HL-60/S4 treated with phorbol 12-myristate 13-acetate at 8.2 ng/mL for 4 days and 3 days (cell line): ENCODE measurements around the gene ARID2.

ENCODE experiments used
- in situ Hi-C: fragments of 300-500 bp; cut with MboI; formaldehyde crosslinking; loops from 2 replicates; pipeline ENCODE4 v1.15.0; 2022; ENCODE audit warnings: low sequenced_read_pairs

The ARID2 gene

DNA sequence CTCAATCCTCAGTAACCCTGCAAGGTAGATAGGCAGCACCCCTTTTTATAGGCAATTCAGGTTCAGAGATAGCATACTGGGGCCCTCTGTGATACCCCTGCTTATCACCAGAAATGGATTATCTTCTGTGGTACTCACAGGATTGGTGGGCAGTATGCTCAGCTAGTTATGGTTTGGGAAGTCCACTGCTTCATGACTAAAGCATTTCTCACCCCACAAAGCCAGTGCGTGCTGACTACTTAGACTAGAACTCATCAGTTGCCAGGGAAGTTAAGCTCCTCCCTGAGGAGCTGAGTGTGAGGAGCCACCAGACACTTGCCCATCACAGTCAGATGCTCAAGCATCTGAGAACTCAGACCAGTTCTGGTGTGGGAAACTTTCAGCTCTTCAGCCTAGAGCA, 184.6 kb downstream of the ARID2 start:
- in situ Hi-C loops: no loop called here

DNA sequence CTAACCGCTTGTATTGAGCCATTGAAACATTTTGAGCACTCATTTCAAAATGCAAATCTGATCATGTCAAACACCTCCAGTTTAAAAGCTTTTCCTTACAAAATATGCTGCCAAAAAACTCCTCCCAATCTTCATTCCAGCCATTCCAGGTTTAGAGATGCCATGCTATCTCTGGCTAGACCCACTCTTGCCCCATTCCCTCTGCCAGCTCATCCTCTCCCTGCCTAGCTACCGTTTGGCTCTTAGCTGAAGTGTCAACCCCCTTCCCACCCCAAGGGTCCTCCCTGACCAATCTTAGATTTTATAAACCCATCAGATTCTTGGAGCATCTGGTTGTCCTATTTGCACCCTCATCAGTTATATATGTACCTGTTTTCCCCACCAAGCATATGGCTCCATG, 185.9 kb downstream of the ARID2 start:
- in situ Hi-C loops: no loop called here

DNA sequence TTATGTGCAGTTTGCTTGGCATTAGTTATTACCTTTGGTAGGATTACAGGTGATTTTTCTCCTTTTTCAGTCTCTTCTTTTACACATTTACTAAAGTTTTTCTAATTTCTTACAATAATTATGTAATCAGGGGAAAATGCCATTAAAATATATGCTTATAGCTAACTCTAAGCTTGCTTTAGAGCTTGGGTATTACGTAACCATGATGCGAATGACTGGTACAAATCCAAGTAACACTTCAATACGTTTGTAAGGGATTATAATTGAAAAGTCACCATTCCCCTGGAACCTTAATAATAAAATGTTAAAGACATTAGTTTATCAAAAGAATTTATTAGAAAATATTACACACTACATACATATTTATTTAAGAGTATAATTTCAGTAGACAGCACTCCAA, 189.3 kb downstream of the ARID2 start:
- in situ Hi-C loops: no loop called here

DNA sequence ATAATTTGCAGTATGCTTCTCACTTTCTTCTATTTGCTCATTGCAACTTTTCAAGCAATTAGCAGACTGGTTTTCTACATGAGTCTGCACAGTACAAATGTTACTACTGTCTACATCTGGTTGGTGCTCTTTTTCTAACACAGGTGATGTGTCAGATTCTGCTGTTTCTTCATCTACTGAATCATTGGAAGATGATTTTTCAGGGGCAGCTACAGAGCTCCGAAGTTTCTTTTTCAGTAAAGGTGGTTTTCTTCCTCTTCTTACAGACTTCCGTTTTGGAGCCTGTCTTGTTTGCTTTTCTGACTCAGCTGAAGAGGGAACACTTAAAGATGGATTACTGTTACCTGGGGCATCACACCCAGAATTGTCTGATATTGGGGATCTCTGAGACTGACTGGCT, 198.8 kb downstream of the ARID2 start:
- in situ Hi-C loops: no loop called here

DNA sequence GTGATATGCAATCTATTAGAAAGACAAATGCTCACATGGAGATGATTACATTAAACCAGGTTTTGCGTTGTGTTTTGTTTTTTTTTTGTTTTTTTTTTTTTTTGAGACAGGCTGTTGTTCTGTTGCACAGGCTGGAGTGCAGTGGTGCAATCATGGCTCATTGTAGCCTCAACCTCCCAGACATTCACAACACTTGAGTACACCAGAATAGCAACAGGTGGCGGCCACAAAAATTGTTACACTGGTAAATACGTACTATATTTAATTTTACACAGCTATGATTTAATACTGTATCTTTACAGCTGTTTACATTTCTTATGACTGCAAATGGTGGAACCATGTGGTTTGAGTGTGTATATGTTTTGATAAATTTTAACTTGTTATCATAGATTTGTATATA, 200.9 kb downstream of the ARID2 start:
- in situ Hi-C loops: no loop called here

DNA sequence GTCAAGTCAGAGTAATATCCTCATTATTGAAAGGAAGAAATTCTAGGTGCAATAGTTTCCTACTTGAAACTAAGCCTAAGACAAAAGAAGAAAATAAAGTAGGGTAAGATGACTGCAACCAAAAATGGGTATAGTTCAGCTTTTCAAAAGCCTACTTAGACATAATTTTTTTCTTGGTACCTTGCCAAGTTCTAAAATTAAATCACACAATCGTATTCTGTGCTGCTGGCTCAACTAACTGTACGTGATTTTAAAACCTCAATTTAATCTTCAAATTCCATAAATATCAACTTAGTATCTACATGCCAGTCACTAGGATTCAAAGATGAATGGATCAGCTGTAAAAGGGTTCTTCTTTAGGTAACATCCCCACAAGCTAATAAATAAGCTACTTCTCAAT, 204.0 kb downstream of the ARID2 start:
- in situ Hi-C loops: no loop called here

DNA sequence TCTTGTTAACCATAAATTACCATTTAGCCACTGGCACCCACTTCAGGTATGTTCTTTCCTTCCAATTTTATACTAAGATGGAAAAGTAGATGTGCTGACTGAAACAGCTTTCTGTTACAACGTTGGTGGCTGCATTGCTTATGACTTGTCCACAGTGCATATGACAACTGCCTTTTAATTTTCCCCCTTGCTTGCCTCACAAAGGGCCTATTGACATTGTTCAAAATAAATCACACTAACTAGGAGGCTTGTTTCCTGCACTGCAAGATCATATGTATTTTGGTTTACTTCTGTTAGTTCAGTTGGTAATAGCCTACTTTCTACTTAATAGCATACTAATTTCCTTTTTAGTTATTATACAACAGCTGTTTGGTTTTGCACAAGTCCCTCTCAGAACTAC, 205.4 kb downstream of the ARID2 start:
- in situ Hi-C loops: no loop called here

DNA sequence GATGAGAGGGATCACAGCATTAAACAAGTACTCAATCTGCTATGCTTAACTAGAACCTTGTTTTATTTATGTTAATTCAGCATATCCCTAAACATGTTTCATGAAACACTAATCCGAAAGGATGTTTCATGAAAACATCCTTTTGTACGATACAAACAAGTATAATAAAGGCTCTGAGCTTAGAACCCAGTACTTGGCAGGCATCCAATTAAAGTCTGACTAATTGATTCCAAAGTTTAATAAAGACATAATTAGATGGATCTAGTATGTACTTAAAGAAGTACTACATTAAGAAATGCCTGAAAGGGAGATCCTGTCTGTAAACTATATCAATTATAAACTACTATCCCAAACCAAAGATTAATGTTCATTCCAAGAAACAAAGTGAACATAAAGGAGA, 209.1 kb downstream of the ARID2 start:
- in situ Hi-C loops: no loop called here

DNA sequence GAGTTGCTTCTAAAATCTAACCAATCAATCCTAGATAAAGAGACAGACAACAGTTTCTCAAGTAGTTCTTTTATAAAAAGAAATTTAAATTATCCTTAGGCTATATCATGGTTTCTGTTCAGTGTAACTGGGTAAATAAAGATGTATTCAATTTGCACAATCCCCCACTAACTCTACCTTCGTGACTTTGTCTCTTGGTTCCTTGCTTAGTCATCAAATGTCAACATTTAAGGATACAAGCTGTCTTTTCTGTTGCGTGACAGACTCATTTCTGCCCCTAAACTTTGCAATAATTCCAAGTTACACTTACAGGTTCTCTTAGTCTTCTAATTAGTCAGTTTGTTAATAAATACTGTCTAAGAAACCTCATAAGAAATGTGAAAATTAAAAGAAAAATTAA, 210.3 kb downstream of the ARID2 start:
- in situ Hi-C loops: no loop called here

DNA sequence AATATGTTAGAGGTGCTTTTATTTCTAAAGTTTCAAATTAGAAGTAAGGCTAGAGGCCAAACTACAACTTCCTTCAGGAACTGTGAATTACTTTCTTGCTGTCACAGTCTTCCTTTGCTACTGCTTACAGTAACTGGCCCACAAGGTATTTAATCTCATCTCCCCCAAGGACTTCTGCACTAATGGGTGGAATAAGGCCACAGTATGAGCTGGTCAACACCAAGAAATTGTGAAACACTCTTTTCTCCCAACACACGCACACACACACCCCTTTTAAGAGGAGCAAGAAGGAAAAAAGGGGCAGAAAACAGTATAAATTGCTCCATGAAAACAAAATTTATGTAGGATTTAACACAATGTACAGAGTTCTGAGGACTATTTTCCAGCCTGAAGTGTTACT, 215.3 kb downstream of the ARID2 start:
- in situ Hi-C loops: no loop called here

DNA sequence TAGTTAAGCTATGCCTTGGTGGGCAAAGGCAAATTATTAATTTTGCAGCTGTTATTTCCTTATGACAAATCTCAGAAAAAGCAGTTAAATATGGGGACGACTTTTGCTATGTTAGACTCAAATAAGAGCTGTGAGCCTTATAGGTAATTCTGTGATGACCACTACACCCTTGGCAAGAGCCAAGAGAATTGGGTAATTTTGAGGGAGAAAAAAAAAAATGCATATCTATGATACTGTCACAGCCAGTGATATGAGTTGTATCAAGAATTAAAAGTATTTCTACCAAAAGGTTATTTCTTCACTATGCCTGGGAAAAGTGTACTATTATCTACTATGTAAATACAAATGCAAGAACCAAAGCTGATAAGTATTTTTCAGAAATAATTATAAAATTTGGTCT, 216.9 kb downstream of the ARID2 start:
- in situ Hi-C loops: no loop called here

DNA sequence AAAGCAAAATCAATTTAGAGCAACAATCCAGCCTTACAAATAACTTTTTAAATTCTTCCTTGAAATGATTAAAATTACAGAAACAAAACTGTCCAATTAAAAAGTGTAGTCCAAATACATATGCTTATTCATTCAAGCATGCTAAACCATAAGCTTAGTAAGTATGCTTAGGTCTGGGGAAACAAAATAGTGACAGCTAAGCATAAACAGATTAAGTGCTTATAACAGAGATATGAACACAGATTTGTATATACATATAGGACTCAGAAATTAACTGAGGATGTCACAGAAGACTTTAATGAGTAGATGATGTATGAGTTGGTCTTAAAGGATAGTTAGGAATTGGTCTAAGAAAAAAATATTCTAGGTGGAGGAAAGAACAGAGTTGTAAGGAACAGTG, 219.0 kb downstream of the ARID2 start:
- in situ Hi-C loops: no loop called here
